Activated CD4-positive, alpha-beta T cell treated with anti-CD3 and anti-CD28 coated beads, Interleukin-2, amount 50 U/mL, for 1 hour (primary cell): ENCODE data around the gene UBE2O.
"Not testable (repeated sequence)": the region's sequence is repeated elsewhere in the genome, so short reads cannot be mapped to it uniquely, and the experiment has no call there.

Experiments used
- DNase-seq: peaks from one replicate; pipeline ENCODE4 v3.0.0-alpha.2; 2020

Gene UBE2O

GRCh38 chr17:76367642-76368041 is 85.3 kb downstream of the UBE2O start:
- DNase-seq = no peak

GRCh38 chr17:76366247-76366646 is 86.7 kb downstream of the UBE2O start:
- DNase-seq = no peak

GRCh38 chr17:76365256-76365903 is 87.6 kb downstream of the UBE2O start:
- no peak for DNase-seq

- no peak for DNase-seq
Measured at GRCh38 chr17:76363107-76363842, 89.7 kb downstream of the UBE2O start.

- DNase-seq = no peak
Measured at GRCh38 chr17:76360461-76360860, 92.5 kb downstream of the UBE2O start.

- not testable (repeated sequence) for DNase-seq
Measured at GRCh38 chr17:76359776-76360175, 93.2 kb downstream of the UBE2O start.

GRCh38 chr17:76359375-76359774 is 93.6 kb downstream of the UBE2O start:
- DNase-seq = no peak

- DNase-seq = no peak
Measured at GRCh38 chr17:76357597-76358158, 95.3 kb downstream of the UBE2O start.

GRCh38 chr17:76356803-76357456 is 96.0 kb downstream of the UBE2O start:
- no peak for DNase-seq

GRCh38 chr17:76354747-76355310 is 98.1 kb downstream of the UBE2O start:
- DNase-seq = no peak

GRCh38 chr17:76354317-76354729 is 98.6 kb downstream of the UBE2O start:
- DNase-seq = no peak

GRCh38 chr17:76353599-76354316 is 99.2 kb downstream of the UBE2O start, which contains the start of gene PRPSAP1:
TSS of gene PRPSAP1 (minus strand) at chr17:76353916. CDS start at chr17:76353703, 213 bp downstream.
- DNase-seq = peak; percentile 66

GRCh38 chr17:76353004-76353598 is 99.9 kb downstream of the UBE2O start:
- no peak for DNase-seq

GRCh38 chr17:76351526-76352071 is 101.4 kb downstream of the UBE2O start:
- no peak for DNase-seq

- no peak for DNase-seq
Measured at GRCh38 chr17:76350463-76350862, 102.5 kb downstream of the UBE2O start.

- DNase-seq = not testable (repeated sequence)
Measured at GRCh38 chr17:76346936-76347335, 106.0 kb downstream of the UBE2O start.

- DNase-seq = no peak
Measured at GRCh38 chr17:76345377-76345974, 107.5 kb downstream of the UBE2O start.

GRCh38 chr17:76343106-76343505 is 109.8 kb downstream of the UBE2O start:
- DNase-seq = no peak

GRCh38 chr17:76341301-76341700 is 111.7 kb downstream of the UBE2O start:
- no peak for DNase-seq
